Upper lobe of left lung (tissue), 6 donors: ENCODE results near the gene VAT1L. TPM values are rescaled to one million over a fixed set of nuclear protein-coding genes. Genes with fewer than 3 reads are reported as not detected.

Source experiments
- ATAC-seq, 2 donors: fragments of 200-7000 bp; cut with Tn5 transposase; one replicate each; pipeline ENCODE4 v1.9.1; 2022; ENCODE audit warnings: mild to moderate bottlenecking in 2 of 2, moderate library complexity in 2 of 2; ENCODE audit not compliant: low FRiP score in 2 of 2
- DNase-seq, 2 donors: peaks; one replicate each; pipeline ENCODE4 v3.0.0-alpha.2; 2019 to 2020
- H3K27ac ChIP-seq, 4 donors: fragments of 200-600 bp; sonication (generic); one replicate each; pipeline ENCODE4 v1.5.1; 2016 to 2019
- H3K27me3 ChIP-seq, 4 donors: fragments of 200-600 bp; sonication (generic); one replicate each; pipeline ENCODE4 v1.5.1; 2017 to 2019
- H3K36me3 ChIP-seq, 4 donors: fragments of 200-600 bp; sonication (generic); one replicate each; pipeline ENCODE4 v1.5.1; 2016 to 2019
- H3K4me1 ChIP-seq, 4 donors: fragments of 200-600 bp; sonication (generic); one replicate each; pipeline ENCODE4 v1.5.1; 2018 to 2019
- H3K4me3 ChIP-seq, 4 donors: fragments of 200-600 bp; sonication (generic); one replicate each; pipeline ENCODE4 v1.5.1; 2017 to 2019; ENCODE audit warnings: mild to moderate bottlenecking in 2 of 4, moderate library complexity in 1 of 4
- H3K9me3 ChIP-seq, 4 donors: fragments of 200-600 bp; sonication (generic); one replicate each; pipeline ENCODE4 v1.5.1; 2018 to 2019
- EP300 ChIP-seq, 4 donors: sonication (generic); formaldehyde crosslinking; IDR thresholded peaks; one replicate each; pipeline ENCODE4 v1.5.1; 2017; ENCODE audit warnings: antibody characterized with exemption in 4 of 4, control low read depth in 2 of 4
- POLR2A ChIP-seq, 4 donors: fragments of 450-650 bp; IDR thresholded peaks; one replicate each; pipeline ENCODE4 v1.5.1; 2016 to 2017; ENCODE audit warnings: antibody characterized with exemption in 4 of 4, mild to moderate bottlenecking in 2 of 4
- POLR2AphosphoS5 ChIP-seq, 2 donors: sonication (generic); formaldehyde crosslinking; IDR thresholded peaks; one replicate each; pipeline ENCODE4 v1.5.1; 2017; ENCODE audit warnings: antibody characterized with exemption in 2 of 2
- WGBS, 2 donors: methylation state at CpG; one replicate each; pipeline ENCODE4 v1.1.5; 2017 to 2018; 5-methylcytosine and 5-hydroxymethylcytosine counted together
- total RNA-seq, 6 donors: library from RNA; depleted of rRNA in 4 of 6; stranded (reverse); fragments of >200 nt in 4 of 6; gene quantifications; one replicate each; pipeline versions ENCODE4 v1.1.0 to v1.2.1, GENCODE V29; 2016 to 2021
- TF ChIP-seq, protein P1 (sequence below), 6 experiments: fragments of 450-650 bp in 4 of 6; fragments of 200-600 bp in 2 of 6; sonication (generic) in 2 of 6; IDR thresholded peaks; one replicate each; pipeline ENCODE4 v1.5.1; 2016 to 2019; ENCODE audit warnings: antibody characterized with exemption in 6 of 6
- donor health status: DM: no; HTN: no; CAD: no; lungs with moderate emphysema.
- donor health status: DM: no; HTN: yes; CAD: no; lungs with severe emphysema.

The VAT1L gene
- total RNA-seq, 6 donors from 2014 or later: under 0.01 to 0.59 (median 0.27) TPM; not detected in 2

DNA sequence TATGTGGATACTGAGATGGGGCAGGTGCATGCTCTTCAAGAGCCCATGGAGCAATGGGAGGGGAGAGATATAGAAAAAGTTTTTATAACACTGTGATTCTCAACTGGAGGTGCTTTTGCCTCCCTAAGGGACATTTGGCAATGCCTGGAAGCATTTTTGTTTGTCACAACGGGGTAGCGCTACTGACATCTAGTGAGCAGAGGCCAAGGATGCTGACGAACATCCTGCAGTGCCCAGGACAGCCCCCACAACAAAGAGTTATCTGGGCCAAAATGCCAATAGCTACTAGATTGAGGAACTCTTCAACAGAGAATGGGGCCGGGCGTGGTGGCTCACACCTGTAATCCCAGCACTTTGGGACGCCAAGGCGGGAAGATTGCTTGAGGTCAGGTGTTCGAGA lies 166.8 kb downstream of the VAT1L start:
- no peaks in the 10 kb centered on the region for H3K27me3 ChIP-seq
- H3K4me3 ChIP-seq: no peak overlapping the region
- H3K27ac ChIP-seq: no peak overlapping the region
- no peaks in the 10 kb centered on the region for H3K4me1 ChIP-seq
- no peak for DNase-seq
- no peaks in the 10 kb centered on the region for H3K9me3 ChIP-seq
- no peak for ATAC-seq
- TF ChIP-seq, protein P1, sequence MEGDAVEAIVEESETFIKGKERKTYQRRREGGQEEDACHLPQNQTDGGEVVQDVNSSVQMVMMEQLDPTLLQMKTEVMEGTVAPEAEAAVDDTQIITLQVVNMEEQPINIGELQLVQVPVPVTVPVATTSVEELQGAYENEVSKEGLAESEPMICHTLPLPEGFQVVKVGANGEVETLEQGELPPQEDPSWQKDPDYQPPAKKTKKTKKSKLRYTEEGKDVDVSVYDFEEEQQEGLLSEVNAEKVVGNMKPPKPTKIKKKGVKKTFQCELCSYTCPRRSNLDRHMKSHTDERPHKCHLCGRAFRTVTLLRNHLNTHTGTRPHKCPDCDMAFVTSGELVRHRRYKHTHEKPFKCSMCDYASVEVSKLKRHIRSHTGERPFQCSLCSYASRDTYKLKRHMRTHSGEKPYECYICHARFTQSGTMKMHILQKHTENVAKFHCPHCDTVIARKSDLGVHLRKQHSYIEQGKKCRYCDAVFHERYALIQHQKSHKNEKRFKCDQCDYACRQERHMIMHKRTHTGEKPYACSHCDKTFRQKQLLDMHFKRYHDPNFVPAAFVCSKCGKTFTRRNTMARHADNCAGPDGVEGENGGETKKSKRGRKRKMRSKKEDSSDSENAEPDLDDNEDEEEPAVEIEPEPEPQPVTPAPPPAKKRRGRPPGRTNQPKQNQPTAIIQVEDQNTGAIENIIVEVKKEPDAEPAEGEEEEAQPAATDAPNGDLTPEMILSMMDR (IDR thresholded peaks at IDR 0.05): no peak
- no peak for TF ChIP-seq POLR2AphosphoS5 (IDR thresholded peaks at IDR 0.05)
- no peak for TF ChIP-seq EP300 (IDR thresholded peaks at IDR 0.05)
- no peak for TF ChIP-seq POLR2A (IDR thresholded peaks at IDR 0.05)
- no peaks in the 10 kb centered on the region for H3K36me3 ChIP-seq
- 75 to 86% methylated on average over 7 to 8 of the region's 8 CpGs for WGBS, 2 donors

DNA sequence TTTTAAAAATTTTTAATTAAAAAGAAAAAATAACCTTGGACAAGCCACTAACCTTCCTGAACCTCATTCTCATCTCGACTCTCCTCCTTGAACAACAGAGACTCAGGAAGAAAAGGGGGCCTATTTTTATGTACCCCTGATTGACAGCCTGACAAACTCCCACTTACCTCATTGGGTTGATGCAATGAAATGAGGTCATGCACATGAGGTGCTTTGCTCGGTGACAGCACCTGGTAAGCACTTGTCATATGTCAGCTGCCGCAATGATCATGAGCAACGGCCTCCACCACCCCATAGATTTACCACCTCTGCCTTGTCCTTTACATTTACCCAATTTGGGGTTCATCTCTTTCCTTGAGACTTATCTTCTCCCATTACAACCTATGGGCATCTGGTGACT lies 167.9 kb downstream of the VAT1L start:
- no peaks in the 10 kb centered on the region for H3K9me3 ChIP-seq
- H3K27ac ChIP-seq: no peak overlapping the region
- WGBS, 2 donors: 87 to 91% methylated on average over 4 of the region's 4 CpGs
- H3K36me3 ChIP-seq: no peaks in the 10 kb centered on the region
- H3K4me1 ChIP-seq: no peaks in the 10 kb centered on the region
- ATAC-seq (no peak), DNase-seq (no peak)
- no peaks in the 10 kb centered on the region for H3K27me3 ChIP-seq
- H3K4me3 ChIP-seq: no peak overlapping the region
- TF ChIP-seq POLR2A (IDR thresholded peaks at IDR 0.05) (no peak), POLR2AphosphoS5 (IDR thresholded peaks at IDR 0.05) (no peak), EP300 (IDR thresholded peaks at IDR 0.05) (no peak)
- TF ChIP-seq, protein P1 (IDR thresholded peaks at IDR 0.05): no peak

DNA sequence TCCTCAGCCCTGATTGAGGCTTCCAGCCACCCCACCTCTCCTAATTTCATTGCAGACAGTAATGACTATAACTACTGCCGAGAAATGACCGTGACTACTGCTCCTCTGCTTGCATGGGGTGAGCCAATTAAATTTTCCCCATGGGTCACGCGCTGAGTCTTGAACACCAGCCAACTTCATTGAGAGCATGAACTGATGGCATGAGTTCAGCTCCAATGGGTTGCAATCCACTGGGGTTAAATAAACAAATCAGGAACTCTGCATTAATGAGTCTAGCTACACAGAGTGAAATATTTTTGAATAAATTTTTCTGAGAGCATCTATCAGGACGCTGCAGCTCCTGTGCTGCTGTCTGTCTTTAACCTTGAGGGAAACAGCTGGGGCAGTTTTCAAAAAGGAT lies 172.4 kb downstream of the VAT1L start:
- Histone ChIP-seq H3K4me1 (peaks cover 0 to 4% (median 0%) of the 10 kb centered on the region in 4 donors), H3K4me3 (no peak overlapping the region), H3K27ac (no peak overlapping the region), H3K36me3 (no peaks in the 10 kb centered on the region), H3K27me3 (no peaks in the 10 kb centered on the region), H3K9me3 (no peaks in the 10 kb centered on the region)
- WGBS, 2 donors: 72 to 89% methylated on average over 5 of the region's 5 CpGs
- TF ChIP-seq EP300 (IDR thresholded peaks at IDR 0.05) (no peak), POLR2A (IDR thresholded peaks at IDR 0.05) (no peak), POLR2AphosphoS5 (IDR thresholded peaks at IDR 0.05) (no peak)
- TF ChIP-seq, protein P1 (IDR thresholded peaks at IDR 0.05): no peak
- ATAC-seq (no peak), DNase-seq (no peak)

DNA sequence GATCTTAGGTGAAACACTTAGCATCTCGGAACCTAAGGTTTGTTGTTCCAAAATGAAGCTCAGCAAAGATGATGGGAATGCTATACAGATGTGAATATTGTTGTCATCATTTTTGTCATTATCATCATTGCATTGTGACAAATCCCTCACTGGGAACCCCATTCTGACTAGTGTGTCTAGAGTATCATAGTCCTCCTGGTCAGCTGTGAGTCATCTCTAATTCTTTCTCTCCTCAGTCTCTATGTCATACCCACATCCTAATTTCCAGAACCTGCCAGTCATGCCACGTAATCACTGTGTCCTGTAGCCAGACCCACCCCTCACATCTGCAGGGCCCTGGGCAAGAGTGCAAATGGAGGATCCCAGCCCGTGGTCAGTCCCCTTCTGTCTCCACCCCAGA lies 173.4 kb downstream of the VAT1L start:
- Histone ChIP-seq H3K27me3 (no peaks in the 10 kb centered on the region), H3K4me1 (peaks cover 0 to 4% (median 0%) of the 10 kb centered on the region in 4 donors), H3K27ac (no peak overlapping the region), H3K9me3 (no peaks in the 10 kb centered on the region), H3K36me3 (no peaks in the 10 kb centered on the region), H3K4me3 (no peak overlapping the region)
- no peak for DNase-seq
- 87 to 96% methylated on average over 3 of the region's 3 CpGs for WGBS, 2 donors
- no peak for ATAC-seq
- TF ChIP-seq POLR2A (IDR thresholded peaks at IDR 0.05) (no peak), EP300 (IDR thresholded peaks at IDR 0.05) (no peak), POLR2AphosphoS5 (IDR thresholded peaks at IDR 0.05) (no peak)
- TF ChIP-seq, protein P1 (IDR thresholded peaks at IDR 0.05): no peak

DNA sequence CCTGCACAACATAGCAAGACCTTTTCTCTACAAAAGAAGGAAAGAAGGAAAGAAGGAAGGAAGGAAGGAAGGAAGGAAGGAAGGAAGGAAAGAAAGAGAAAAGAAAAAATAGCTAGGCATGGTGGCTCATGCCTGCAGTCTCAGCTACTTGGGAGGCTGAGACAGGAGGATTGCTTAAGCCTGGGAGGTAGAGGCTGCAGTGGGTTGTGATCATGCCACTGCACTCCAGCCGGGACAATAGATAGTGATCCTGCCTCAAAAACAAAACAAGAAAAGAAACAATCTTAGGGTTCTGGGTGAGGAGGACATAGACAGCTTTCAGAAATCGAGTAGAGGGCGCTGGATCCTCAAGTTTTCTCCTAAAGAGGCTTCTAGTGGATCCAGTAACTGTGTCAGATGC lies 174.3 kb downstream of the VAT1L start:
- Histone ChIP-seq H3K9me3 (no peaks in the 10 kb centered on the region), H3K27ac (no peak overlapping the region), H3K36me3 (no peaks in the 10 kb centered on the region), H3K4me3 (no peak overlapping the region), H3K27me3 (no peaks in the 10 kb centered on the region), H3K4me1 (peaks cover 0 to 4% (median 0%) of the 10 kb centered on the region in 4 donors)
- 82 to 95% methylated on average over 3 of the region's 3 CpGs for WGBS, 2 donors
- DNase-seq: no peak
- ATAC-seq: no peak
- no peak for TF ChIP-seq EP300 (IDR thresholded peaks at IDR 0.05)
- TF ChIP-seq POLR2AphosphoS5 (IDR thresholded peaks at IDR 0.05): no peak
- TF ChIP-seq POLR2A (IDR thresholded peaks at IDR 0.05): no peak
- TF ChIP-seq, protein P1 (IDR thresholded peaks at IDR 0.05): no peak
